Measurements from ENCODE around the gene PCNP.

- TF ChIP-seq POLR2A (IDR thresholded peaks at IDR 0.05; ENCODE audit: low read depth, low read length) (no peak), POLR2AphosphoS5 (IDR thresholded peaks at IDR 0.05; ENCODE audit: low read depth, low read length) (no peak)
Measured at GRCh38 chr3:101536266-101536665, 37.7 kb upstream of the PCNP start.
